ENCODE results near the gene DDR2. TPM values are rescaled to one million over a fixed set of nuclear protein-coding genes. Genes with fewer than 3 reads are reported as not detected.

The DDR2 gene
- total RNA-seq, 4 donors from 2014 or later, result 40.9 to 88.8 (median 56.6) TPM

DNA sequence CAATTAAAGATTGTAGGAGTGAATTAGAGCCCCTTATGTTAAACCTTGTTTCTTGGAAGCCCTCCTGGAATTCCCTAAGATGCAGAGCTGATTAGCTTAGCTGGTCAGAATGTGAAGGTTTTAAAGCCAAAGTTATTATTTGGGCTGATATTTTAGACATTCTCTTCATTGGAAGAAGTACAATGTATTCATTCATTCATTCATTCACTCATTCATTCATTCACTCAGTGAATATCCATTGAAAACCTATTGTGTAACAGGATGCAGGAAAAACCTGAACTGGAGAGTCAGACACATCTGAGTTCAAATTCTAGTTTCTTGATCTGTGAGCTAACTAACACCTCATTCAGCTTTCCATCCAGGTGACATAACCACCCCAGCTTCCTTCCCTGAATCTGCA lies 29.7 kb downstream of the DDR2 start:
- TF ChIP-seq POLR2A (IDR thresholded peaks at IDR 0.05), result no peak
- TF ChIP-seq, protein P1, sequence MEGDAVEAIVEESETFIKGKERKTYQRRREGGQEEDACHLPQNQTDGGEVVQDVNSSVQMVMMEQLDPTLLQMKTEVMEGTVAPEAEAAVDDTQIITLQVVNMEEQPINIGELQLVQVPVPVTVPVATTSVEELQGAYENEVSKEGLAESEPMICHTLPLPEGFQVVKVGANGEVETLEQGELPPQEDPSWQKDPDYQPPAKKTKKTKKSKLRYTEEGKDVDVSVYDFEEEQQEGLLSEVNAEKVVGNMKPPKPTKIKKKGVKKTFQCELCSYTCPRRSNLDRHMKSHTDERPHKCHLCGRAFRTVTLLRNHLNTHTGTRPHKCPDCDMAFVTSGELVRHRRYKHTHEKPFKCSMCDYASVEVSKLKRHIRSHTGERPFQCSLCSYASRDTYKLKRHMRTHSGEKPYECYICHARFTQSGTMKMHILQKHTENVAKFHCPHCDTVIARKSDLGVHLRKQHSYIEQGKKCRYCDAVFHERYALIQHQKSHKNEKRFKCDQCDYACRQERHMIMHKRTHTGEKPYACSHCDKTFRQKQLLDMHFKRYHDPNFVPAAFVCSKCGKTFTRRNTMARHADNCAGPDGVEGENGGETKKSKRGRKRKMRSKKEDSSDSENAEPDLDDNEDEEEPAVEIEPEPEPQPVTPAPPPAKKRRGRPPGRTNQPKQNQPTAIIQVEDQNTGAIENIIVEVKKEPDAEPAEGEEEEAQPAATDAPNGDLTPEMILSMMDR (IDR thresholded peaks at IDR 0.05), result no peak
- H3K27ac ChIP-seq, result no peak overlapping the region
- intact Hi-C loops (cut with DNase I), result no loop called here

DNA sequence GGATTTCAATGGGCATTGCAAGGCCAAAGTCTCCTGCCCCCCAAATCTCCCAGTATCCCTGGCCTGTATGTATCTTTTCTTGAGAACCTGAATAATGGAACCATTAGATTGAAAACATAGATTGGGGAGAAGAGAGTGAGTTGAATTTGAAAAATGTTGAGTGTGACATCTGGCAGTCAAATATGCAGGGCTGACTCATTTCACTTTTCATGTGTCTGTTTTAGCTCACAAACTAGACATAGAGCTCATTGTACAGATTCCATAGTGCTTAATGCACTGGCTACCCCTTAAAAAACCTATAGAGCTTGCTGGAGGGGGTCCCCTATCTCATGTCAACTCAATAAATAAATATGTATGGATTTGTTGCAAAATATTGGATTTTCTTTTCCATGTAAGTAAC lies 30.8 kb downstream of the DDR2 start:
- H3K27ac ChIP-seq, result no peak overlapping the region

More for the DNA sequence above, 29.7 kb downstream of the DDR2 start:
- Histone ChIP-seq H3K9me3 (no peaks in the 10 kb centered on the region), H3K4me1 (peaks cover 0 to 7% of the 10 kb centered on the region in 2 donors), H3K36me3 (no peaks in the 10 kb centered on the region), H3K4me3 (replicated peaks in 1 of 3) (no peak overlapping the region), H3K27me3 (no peaks in the 10 kb centered on the region)
- DNase-seq, result no peak

DNA sequence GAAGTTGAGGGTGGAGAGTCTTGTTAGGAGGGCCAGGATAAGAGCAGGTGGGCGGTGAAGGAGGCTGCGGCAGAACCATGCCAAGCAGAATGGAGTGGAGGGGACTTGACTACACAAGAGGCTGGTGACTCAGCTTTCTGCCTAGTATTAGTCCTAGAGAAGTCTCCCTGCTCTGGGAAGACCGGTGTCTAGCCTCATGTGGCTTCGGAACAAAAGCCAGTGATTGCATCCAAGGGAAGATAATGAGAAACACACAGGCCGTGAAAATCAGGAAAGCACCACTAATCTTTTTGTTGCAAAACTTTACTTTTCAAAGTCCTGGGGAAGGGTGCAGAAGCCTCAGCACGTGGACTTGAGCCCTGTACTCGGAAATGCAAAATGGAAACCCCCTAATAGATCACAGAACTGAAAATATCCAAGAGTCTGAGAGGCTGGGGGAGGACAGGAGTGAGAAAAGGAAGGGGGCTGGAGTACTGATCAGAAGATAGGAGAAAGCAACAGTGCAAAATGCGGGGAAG lies 31.4 kb downstream of the DDR2 start:
- TF ChIP-seq, protein P1 (IDR thresholded peaks at IDR 0.05), result no peak
- TF ChIP-seq POLR2A (IDR thresholded peaks at IDR 0.05), result no peak
- no peaks in the 10 kb centered on the region for H3K36me3 ChIP-seq
- H3K27ac ChIP-seq, result no peak overlapping the region
- H3K4me1 ChIP-seq, result peaks cover 0 to 7% of the 10 kb centered on the region in 2 donors
- WGBS, 2 donors, result 42 to 44% methylated on average over 8 of the region's 8 CpGs
- DNase-seq, result peak; percentile 56 to 73
- intact Hi-C loops (cut with DNase I), result no loop called here
- no peak overlapping the region for H3K4me3 ChIP-seq (replicated peaks in 1 of 3)
- H3K9me3 ChIP-seq, result no peaks in the 10 kb centered on the region
- H3K27me3 ChIP-seq, result no peaks in the 10 kb centered on the region

More for the DNA sequence above, 30.8 kb downstream of the DDR2 start:
- no peak for TF ChIP-seq POLR2A (IDR thresholded peaks at IDR 0.05)
- TF ChIP-seq, protein P1 (IDR thresholded peaks at IDR 0.05), result no peak
- Histone ChIP-seq H3K36me3 (no peaks in the 10 kb centered on the region), H3K4me1 (peaks cover 0 to 7% of the 10 kb centered on the region in 2 donors), H3K4me3 (replicated peaks in 1 of 3) (no peak overlapping the region), H3K9me3 (no peaks in the 10 kb centered on the region), H3K27me3 (no peaks in the 10 kb centered on the region)
- intact Hi-C loops (cut with DNase I), result no loop called here
- DNase-seq, result no peak

DNA sequence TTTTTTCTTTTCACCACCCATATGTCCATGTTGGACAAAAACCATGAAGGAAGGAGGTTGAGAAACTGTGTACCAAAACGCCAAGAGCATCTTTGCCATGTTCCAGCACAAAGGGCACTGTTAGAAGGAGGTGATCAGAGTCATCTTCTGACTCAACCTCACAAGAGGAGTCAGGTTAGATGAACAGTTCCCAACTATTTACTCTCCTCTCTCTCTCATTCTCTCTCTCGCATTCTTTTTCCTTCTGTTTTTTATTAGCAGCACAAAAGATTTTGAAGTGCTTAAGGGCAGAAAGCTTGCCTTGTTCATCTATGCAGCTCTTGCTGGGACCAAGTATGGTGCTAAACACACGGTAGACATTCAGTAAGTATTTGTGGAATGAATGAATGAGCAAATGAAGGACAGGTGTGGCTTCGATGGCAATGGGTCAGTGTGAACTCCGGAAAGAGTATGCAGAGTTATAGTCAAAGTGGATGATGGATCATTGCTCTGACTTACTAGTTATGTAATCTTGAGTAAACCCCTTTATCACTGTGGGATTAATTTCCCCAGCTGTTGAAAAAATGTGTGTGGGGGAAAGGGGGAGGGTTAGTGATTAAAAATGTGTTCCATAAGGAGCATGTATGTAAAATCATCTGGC lies 33.9 kb downstream of the DDR2 start:
- intact Hi-C loops (cut with DNase I), result no loop called here
- DNase-seq, result no peak
- no peak overlapping the region for H3K27ac ChIP-seq

More for the DNA sequence above, 33.9 kb downstream of the DDR2 start:
- no peak overlapping the region for H3K4me3 ChIP-seq (replicated peaks in 1 of 3)
- WGBS, 2 donors, result 79 to 82% methylated on average over 5 of the region's 5 CpGs
- no peaks in the 10 kb centered on the region for H3K9me3 ChIP-seq
- H3K27me3 ChIP-seq, result no peaks in the 10 kb centered on the region
- no peak for TF ChIP-seq POLR2A (IDR thresholded peaks at IDR 0.05)
- TF ChIP-seq, protein P1 (IDR thresholded peaks at IDR 0.05), result no peak
- peaks cover 0 to 7% of the 10 kb centered on the region in 2 donors for H3K4me1 ChIP-seq
- no peaks in the 10 kb centered on the region for H3K36me3 ChIP-seq
